RCC 7860 (cell line): Measurements from ENCODE around the gene TADA3.
"Not testable (repeated sequence)": the region's sequence is repeated elsewhere in the genome, so short reads cannot be mapped to it uniquely, and the experiment has no call there.

Experiments
- DNase-seq: peaks from one replicate; pipeline ENCODE4 v3.0.0-alpha.2; 2015; ENCODE audit warnings: low spot score
- FAIRE-seq: peaks from 2 replicates; lab custom pipeline; 2012; peaks lifted over from hg19 to GRCh38; lab: Jason Lieb, UNC

Gene TADA3

GRCh38 chr3:9785602-9786001, 6.7 kb downstream of the TADA3 start:
- no peak for FAIRE-seq
- no peak for DNase-seq

DNA sequence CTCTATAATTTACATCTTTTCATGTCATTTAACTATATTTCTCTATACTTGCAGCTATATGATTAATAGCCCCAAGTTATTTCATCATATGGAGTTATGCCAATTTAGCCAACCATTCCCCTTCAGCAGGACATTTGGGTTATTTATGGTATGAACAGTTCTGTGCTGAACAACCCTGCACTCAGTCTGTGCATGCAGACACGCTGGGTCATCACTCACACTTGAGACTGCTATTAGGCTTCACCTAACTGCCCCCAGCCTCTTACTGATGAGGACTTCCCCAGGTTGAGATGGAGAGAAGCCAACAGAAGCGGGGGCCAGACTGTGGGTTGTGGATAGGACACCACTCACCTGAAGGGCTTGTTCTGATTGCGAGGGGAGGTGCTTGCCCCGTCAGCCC, 7.3 kb downstream of the TADA3 start:
- FAIRE-seq (no peak), DNase-seq (no peak)

- FAIRE-seq (no peak), DNase-seq (no peak)
Measured at GRCh38 chr3:9783954-9784353, 8.3 kb downstream of the TADA3 start.

- no peak for FAIRE-seq
- DNase-seq, result peak; percentile 9
Measured at GRCh38 chr3:9782770-9783169, 9.5 kb downstream of the TADA3 start.

GRCh38 chr3:9781978-9782603, 10.2 kb downstream of the TADA3 start:
- no peak for DNase-seq

GRCh38 chr3:9781551-9781950, 10.7 kb downstream of the TADA3 start:
- FAIRE-seq, result no peak
- no peak for DNase-seq

More at GRCh38 chr3:9781978-9782603, 10.2 kb downstream of the TADA3 start:
- no peak for FAIRE-seq

GRCh38 chr3:9780910-9781309, 11.4 kb downstream of the TADA3 start:
- DNase-seq, result peak; percentile 27
- no peak for FAIRE-seq

GRCh38 chr3:9780458-9780812, 11.8 kb downstream of the TADA3 start:
- FAIRE-seq (peak; percentile 88), DNase-seq (peak; percentile 90)

DNA sequence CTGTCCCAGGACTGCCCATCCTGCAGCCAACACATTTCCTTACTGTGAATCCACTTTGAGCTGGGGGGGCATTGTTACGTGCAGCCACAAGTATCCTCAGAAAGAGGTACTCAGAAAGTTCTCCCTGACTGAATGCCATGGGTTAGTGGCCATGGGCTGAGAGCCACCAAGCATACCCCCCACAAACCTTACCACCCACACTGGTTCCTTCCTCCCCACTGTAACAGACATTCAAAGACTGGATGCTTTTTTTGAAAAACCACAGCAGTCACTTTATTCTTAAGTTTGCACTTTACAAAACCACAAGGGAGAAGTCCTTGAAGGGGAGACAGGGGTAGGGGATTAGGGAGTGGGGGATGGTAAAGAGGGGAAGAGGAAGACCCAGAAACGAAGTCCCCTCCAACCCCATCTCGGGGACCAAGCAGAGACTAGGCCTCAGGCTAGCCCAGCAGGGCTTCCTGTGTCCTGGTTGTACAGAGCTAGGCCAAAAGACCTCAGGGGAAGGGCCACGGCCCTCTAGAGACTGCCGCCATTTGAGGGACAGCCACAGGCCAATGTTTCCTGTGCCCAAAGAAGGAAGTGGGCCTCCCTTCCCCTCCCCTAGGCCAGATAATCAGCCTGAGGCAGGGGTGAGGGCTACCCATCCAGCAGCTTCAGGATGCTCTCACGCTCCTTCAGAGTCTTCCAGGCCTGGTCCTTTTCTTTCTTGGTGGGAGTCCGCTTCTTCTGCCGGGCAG, 12.4 kb downstream of the TADA3 start:
- DNase-seq (peak; percentile 28), FAIRE-seq (peak; percentile 74)

GRCh38 chr3:9779075-9779593, 13.1 kb downstream of the TADA3 start:
- DNase-seq (no peak), FAIRE-seq (no peak)

DNA sequence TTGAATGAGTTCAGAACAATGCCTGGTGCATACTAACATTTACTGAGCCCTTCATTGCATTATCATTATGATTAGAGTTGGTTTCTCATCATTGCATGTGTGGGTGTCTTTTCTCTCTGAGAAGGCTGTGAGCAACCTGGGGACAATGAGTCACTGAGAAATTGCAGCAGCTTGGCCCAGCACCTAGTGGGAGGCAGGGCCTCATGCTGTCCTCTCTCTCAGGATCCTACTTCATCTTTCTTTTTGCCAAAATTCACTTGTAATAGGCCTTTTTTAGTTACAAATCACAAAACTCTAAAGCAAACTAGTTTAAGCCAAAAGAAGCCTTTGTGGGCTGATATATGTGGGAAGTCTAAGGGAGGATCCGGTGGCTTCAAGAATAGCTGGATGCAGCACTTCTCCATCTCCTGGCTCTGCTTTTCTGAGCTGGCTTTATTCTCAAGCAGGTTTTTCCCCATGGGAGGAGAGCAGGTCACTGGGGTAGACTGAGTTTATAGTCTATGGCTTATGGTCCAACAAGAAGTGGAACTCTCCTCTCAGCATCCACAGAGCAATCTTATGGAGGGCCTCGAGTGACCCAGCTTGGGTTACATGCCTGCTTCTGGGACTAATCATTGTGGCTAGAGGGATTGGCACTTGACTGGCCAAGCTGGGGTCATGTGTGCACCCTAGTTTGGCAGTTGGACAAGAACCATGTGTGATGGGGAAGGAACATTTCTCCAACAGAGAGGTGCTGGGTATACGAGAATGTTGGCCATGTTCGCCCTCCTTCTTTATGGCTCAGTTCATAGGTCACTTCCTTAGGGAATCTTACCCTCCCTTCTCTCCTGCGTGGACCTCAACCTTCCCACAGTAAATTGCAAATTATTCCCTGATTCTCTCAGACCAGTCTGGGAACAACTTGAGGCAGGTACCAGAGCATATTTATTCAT, 13.9 kb downstream of the TADA3 start:
- peak; percentile 57 for FAIRE-seq
- peak; percentile 48 for DNase-seq

- DNase-seq (no peak), FAIRE-seq (no peak)
Measured at GRCh38 chr3:9777694-9778021, 14.6 kb downstream of the TADA3 start.

DNA sequence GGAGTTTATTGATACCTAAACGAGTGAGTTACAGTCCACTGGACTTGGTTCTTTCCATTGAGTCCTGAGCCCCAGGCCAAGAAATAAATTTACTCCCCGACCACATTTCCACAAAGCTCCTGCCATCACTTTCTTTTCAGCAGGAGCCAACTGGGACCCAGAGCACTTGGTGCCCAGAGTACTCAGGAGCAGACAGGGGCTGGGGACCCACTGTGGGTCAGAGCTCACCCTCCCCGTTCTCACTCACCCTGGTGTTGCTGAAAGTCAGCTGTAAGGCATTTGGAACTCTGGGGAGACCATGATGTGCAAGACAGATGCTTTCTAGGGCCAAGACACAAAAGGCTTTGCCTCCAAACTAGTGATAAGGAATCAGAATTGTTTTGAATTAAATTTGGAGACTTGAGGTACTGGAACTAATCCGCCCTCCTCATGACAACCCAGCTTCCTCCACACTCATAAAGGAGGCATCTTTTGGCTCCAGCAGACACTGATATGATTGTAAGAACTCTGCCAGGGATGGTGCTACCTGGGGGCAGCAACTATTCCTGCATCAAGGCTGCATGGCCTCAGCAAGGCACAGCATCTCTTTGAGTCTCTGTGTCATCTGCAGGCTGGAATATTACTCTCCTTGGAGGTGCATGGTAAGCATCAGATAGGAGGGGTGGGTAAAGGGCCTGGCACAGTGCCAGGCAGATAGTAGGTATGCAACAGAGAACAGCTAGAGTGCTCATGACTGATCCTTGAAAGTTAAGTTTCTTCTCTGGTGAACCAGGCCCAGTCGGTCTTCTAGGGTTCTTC, 15.2 kb downstream of the TADA3 start:
- FAIRE-seq, result no peak

GRCh38 chr3:9771007-9771406, 21.3 kb downstream of the TADA3 start:
- not testable (repeated sequence) for FAIRE-seq, DNase-seq

More for the DNA sequence above, 15.2 kb downstream of the TADA3 start:
- DNase-seq, result no peak

DNA sequence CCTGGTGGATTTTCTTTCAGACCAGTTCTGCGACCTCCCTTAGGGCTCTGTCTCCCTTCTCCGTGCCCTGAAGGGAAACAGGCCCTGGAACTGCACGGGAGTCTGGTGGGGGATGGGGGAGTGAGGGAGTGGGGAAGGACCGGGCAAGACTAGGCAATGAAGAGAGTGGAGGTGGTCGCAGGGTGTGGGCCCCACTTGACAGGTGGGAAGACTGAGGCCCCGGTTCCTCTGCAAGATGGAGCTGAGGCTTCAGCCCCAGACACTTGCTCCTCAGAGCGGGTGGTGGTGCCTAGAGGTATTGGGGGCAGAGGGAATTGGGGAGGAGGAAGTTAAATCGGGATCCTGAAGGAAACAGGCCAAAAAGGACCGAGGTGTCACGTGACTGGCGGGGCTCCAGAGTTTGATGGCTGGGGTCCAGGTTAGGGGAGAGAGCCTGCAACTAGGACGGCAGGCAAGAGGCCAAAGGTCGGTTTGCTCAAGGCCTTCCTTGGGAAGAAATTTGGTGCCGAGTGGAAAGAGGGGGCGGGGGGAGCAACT, 21.9 kb downstream of the TADA3 start:
- DNase-seq (no peak), FAIRE-seq (no peak)

DNA sequence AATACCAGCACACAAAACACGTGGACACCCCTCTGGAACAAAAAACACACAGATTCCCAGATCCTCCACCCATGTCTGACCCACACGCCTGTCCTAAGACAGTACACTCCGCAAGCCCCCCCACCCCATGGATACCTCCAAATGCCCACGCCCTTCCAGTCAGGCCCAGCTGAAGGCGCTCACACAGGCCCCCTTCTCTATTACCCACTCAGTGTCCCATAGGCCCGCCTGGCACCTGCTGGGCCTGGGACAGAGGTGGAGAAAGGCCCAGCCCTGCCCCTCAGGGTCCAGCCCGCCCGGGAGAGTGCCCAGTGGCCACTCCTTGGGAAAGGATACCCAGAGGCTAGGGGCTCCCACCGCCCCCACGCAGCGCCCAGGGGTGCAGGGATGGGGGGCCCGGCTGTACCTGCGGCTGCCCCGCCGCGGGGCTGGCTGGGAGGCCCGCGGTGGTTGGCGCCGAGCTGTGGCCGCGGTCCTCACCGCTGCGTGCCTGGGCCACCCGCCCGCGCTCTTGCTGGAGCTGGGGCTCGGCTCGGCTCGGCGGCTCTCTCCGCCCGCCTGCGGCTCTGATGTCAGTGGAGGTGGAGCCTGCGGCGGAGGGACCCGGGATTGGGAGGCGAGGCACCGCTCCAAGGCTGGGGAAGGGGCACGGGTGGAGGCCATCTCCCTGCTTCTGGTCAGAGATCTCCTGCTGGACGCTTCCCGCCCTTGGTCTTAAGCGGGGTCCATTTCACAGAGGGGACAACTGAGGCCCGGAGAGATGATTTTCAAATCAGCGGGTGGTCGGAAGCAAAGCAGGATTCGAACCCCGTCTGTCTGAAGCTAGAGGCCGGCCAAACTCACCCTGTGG, 22.6 kb downstream of the TADA3 start, which contains the start of gene CAMK1:
Gene CAMK1, minus strand, starts transcription at position 522 of the 850 bp plus-strand sequence. CDS start 2,198 bp downstream, outside the sequence.
- DNase-seq, result peak; percentile 15
- no peak for FAIRE-seq

DNA sequence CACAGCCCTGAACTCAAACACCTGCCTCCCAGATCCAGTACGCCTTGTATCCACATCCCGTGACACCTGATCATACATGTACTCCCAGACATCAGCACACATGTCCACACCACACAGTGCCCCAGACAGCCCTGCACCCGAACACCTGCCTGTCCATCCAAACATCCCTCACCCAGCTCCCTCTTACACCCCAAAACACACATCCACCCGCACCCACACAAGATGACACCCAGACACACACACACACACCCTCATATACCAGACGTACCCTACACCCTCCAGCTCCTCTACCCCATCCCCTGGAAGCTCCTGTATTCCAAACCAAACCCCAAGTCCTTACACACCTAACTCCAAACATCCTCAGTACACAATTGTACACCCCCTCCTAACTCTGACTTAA, 23.3 kb downstream of the TADA3 start:
- FAIRE-seq, result no peak
- no peak for DNase-seq

GRCh38 chr3:9768141-9768775, 24.0 kb downstream of the TADA3 start:
- FAIRE-seq (no peak), DNase-seq (no peak)

- no peak for FAIRE-seq
- DNase-seq, result no peak
Measured at GRCh38 chr3:9767418-9767817, 24.9 kb downstream of the TADA3 start.
